Activated CD4-positive, alpha-beta T cell treated with anti-CD3 and anti-CD28 coated beads for 24 hours (primary cell): Measurements from ENCODE around the gene KRTAP9-8.
"Not testable (repeated sequence)": the region's sequence is repeated elsewhere in the genome, so short reads cannot be mapped to it uniquely, and the experiment has no call there.

Source experiments
- DNase-seq, 2 donors: peaks; one replicate each; pipeline ENCODE4 v3.0.0-alpha.2; 2020; ENCODE audit warnings: low read depth in 2 of 2

The KRTAP9-8 gene

DNA sequence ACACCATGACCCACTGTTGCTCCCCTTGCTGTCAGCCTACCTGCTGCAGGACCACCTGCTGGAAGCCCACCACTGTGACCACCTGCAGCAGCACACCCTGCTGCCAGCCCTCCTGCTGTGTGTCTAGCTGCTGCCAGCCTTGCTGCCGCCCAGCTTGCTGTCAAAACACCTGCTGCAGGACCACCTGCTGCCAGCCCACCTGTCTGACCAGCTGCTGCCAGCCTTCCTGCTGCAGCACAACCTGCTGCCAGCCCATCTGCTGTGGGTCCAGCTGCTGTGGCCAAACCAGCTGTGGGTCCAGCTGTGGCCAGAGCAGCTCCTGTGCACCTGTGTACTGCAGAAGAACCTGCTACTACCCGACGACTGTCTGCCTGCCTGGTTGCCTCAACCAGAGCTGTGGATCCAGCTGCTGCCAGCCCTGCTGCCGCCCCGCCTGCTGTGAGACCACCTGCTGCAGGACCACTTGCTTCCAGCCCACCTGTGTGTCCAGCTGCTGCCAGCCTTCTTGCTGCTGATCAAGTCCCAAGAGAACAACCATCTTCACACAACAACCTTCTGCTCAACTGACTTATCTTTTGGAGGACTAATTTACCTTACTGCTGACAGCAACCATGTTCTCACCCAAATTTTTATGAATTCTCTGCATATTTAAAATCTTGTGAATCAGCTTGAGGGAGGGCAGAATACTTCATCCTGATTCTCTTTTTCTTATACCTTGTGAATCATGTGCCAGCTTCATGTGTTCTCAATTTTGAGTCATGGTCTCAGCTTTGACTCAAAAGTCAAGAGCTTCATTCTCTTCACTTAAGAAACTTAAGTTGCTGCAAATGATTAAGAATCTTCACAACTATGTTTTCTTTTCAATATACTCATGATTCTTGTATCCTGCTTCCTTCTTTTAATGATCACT is 17.8 kb downstream of the KRTAP9-8 start, which contains the start of gene KRTAP9-9:
Gene KRTAP9-9 (plus strand): TSS at position 4 of the 910 bp plus-strand sequence.
- DNase-seq: not testable (repeated sequence)

DNA sequence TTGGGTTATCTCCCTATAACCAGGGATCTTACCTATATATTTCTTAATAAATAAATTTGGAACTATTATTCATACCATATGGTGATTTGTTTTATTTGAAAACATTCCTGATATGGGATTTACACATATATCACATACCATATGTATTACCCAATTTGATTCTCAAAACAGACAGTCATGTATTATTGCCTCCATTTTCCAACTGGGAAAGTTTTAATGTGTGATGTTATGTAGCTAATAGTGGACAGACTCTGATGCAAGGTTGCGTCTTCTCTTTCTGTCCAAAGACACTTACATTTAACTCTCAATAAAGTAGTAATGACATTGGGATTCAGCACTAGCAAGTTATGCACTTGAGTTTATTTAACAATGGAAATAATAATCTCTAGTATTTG is 18.5 kb downstream of the KRTAP9-8 start:
- no peak for DNase-seq

DNA sequence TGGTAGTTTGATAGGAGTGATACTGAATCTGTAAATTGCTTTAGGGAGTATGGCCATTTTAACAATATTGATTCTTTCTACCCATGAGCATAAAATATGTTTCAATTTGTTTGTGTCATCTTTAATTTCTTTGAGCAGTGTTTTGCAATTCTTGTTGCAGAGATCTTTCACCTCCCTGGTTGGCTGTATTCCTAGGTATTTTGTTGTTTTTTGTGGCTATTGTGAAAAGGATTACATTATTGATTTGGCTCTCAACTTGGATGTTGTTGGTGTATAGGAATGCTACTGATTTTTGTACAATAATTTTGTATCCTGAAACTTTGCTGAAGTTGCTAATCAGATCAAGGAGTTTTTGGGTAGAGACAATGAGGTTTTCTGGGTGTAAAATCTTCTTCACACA is 20.6 kb downstream of the KRTAP9-8 start:
- no peak for DNase-seq

DNA sequence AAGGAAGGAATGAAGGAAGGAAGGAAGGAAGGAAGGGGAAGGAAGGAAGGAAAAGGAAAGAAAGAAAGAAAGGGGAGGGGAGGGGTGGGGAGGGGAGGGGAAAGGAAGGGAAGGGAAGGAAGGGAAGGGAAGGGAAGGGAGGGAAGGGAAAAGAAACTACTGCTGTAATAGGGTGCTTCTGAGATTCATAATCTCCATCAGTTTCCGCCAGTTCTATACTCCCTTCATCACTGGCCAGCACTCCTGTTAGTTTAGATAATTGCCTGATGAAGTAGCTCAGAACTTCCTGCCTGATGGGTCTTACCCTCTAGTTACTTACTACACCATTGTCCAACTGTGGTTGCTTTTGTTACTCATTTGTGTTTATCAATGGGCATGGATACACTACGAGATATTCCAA is 25.4 kb downstream of the KRTAP9-8 start:
- no peak for DNase-seq

DNA sequence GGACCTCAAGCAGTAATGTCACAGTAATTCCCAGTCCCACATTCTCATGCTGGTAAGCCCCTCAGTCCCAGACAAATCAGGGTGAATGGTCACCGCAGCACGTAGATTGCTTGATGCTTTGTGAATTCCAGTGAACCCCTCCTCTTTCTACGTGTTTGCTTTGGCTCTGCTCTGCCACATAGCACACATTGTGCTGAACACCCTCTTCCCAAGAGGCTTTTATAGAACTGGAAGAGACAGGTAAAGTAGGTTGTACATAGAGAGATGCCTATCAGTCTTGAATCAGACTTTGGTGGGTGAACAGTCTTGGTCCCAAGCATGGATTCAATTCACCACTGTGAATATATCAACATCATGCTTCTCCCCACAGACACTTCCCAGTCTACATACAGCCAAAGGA is 26.8 kb downstream of the KRTAP9-8 start:
- DNase-seq: no peak

DNA sequence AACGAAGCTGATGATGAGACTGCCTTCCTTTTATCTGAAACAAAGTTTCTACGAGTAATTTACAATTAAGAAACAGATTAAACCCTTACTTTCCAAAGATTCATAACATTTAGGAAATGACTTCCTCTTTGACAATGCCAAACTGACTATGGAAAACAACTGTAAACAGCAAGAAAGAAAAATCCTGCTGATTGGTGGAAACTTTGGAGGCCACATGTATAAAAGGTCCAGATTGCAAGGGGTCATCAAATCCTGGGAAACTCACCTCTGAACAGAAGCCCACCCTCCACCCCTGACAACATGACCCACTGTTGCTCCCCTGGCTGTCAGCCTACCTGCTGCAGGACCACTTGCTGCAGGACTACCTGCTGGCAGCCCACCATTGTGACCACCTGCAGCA is 27.3 kb downstream of the KRTAP9-8 start, which contains the start of gene KRTAP9-6:
Gene KRTAP9-6 (plus strand): TSS at position 301 of the 400 bp plus-strand sequence. CDS start 0 bp downstream, at position 301.
- DNase-seq: no peak

DNA sequence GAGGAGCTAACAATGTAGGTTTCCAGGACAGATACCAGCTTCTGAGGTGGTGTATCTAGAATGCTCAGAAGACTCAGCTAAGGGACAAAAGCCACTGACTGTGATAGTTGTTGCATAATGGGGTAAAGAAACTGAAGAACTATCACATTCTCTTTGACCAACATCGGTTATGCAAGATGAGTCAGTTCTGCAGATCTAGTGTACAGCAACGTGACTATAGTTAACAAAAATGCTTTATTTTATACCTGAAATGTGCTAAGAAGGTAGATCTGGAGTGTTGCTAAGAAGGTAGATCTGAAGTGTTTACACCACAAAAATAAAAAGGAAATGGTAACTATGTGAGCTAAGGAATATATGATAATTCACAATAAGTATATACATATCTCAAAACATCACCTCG is 29.9 kb downstream of the KRTAP9-8 start:
- DNase-seq: no peak

DNA sequence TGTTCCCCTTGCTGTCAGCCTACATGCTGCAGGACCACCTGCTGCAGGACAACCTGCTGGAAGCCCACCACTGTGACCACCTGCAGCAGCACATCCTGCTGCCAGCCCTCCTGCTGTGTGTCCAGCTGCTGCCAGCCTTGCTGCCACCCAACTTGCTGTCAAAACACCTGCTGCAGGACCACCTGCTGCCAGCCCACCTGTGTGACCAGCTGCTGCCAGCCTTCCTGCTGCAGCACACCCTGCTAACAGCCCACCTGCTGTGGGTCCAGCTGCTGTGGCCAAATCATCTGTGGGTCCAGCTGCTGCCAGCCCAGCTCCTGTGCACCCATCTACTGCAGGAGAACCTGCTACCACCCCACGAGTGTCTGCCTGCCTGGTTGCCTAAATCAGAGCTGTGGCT is 33.5 kb downstream of the KRTAP9-8 start:
- not testable (repeated sequence) for DNase-seq

DNA sequence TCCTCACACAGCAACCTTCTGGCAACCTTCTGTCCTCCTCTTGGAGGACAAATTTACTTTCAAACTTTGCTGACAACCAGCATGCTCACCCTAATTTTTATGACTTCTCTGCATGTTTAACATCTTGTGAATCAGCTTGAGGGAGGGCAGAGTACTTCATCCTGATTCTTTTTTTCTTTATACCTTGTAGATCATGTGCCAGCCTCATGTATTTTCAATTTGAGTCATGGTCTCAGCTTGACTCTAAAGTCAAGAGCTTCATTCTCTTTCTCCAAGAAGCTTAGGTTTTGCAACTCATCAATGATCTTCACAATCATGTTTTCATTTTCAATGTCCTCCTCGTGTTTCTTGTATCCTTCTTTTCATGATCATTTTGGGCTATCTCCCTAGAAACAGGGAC is 34.1 kb downstream of the KRTAP9-8 start:
- DNase-seq: no peak

DNA sequence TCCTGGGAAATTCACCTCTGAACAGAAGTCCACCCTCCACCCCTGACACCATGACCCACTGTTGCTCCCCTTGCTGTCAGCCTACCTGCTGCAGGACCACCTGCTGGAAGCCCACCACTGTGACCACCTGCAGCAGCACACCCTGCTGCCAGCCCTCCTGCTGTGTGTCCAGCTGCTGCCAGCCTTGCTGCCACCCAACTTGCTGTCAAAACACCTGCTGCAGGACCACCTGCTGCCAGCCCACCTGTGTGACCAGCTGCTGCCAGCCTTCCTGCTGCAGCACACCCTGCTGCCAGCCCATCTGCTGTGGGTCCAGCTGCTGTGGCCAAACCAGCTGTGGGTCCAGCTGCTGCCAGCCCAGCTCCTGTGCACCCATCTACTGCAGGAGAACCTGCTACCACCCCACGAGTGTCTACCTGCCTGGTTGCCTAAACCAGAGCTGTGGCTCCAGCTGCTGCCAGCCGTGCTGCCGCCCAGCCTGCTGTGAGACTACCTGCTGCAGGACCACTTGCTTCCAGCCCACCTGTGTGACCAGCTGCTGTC is 37.9 kb downstream of the KRTAP9-8 start, which contains the start of gene KRTAP9-7:
Gene KRTAP9-7 (plus strand): TSS at position 51 of the 543 bp plus-strand sequence. CDS start 0 bp downstream, at position 51.
- DNase-seq: not testable (repeated sequence)

DNA sequence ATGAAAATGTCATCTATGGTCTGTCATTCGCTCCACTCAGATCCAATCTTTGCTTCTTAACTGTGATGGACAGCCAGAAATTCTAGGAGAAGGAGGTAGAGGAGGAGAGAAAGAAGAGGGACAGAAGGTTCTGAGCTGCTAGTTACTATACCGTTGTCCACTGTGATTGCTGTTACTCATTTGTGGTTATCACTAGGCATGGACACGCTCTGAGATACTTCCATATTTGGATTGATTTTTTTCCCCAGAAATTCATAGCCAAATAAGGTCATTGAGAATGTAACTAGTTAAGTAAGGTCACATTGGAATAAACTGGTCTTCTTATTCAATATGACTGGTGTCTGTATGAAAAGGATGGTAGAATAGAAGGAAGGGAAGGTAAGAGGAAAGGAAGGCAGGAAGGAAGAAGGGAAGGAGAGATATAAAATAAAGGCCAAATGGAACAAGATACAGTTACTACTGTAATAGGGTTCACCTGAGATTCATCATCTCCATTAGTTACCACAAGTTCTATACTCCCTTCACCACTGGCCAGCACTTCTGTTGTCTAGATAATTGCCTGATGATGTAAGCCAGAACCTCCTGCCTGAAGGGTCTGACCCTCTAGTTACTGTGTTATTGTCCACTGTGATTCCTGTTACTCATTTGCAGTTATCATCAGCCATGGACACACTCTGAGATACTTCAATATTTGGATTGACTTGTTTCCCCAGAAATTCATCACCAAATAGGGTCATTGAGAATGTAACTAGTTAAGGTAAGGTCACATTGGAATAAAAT is 40.6 kb downstream of the KRTAP9-8 start:
- no peak for DNase-seq

DNA sequence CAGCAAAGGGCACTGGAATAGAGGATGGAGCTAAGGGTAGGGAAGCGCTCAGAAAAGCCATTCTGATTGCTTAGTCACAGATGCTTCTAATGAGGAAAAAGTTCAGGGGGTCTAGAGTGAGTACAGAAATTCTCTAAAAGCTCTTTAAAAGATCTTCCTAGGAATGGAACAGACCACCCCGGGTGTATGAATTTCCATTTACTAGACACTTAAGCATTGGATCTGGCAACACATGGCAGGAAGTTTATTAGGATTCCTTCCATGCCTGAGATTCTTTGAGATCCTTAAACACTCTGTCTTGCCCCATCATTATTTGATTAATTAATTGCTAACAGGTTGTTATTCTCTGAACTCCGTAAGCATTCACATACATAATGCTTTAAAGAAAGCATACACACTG is 46.2 kb downstream of the KRTAP9-8 start:
- no peak for DNase-seq

DNA sequence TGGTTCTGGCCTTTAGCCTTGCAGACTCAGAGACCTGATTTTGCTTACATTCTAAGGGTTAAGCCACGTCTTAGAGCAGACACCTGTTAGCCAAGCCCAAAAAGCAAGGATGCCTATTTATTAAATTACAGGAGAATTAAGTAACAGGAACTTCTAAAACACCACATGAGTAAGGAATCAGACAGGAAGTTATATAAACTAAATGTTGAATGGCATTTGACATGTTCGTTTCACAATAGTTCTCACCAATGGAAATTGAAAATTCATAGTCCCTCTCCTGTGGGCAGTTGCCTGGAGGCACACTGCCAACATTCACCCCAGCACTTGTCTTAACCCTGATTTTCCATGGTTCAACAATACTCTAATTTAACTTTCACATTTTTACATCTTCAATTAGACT is 46.7 kb downstream of the KRTAP9-8 start:
- no peak for DNase-seq

DNA sequence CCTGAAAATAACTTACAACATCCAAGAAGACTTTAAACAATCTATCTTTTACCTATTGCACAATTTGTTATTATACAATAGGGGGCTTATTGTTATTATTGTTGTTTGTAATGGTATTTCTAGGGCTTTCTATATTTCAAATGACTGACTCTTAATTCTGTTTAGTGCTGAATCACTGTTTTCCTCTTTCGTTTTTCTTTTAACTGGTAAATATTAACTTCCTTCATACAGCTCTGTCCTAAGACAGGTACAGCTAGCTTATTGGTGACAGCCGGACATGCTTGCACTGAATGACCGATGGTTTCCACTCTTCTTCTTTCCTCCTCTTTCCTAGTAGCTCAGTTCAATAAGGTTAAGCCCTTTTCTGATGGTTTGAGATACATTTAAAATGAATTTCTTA is 49.3 kb downstream of the KRTAP9-8 start:
- DNase-seq: no peak
